DOHH2 (cell line): ENCODE results near the gene PLA1A.

Source experiments
- H3F3A ChIP-seq: fragments of 200-600 bp; sonication (generic), shearing (Covaris generic); 2 replicates; pipeline ENCODE4 v1.6.0; 2016; ENCODE audit warnings: antibody characterized with exemption, mild to moderate bottlenecking; ENCODE audit not compliant: control insufficient read depth, insufficient read depth
- H3K27ac ChIP-seq: fragments of 200-600 bp; sonication (generic); 2 replicates; pipeline ENCODE4 v1.5.1; 2014; ENCODE audit warnings: low read depth, mild to moderate bottlenecking, low read length, moderate library complexity
- H3K27me3 ChIP-seq: fragments of 200-600 bp; sonication (generic); 2 replicates; pipeline ENCODE4 v1.6.1; 2014; ENCODE audit warnings: mild to moderate bottlenecking, low read length, mixed read lengths; ENCODE audit not compliant: control insufficient read depth
- H3K36me3 ChIP-seq: fragments of 200-600 bp; sonication (generic); 2 replicates; pipeline ENCODE4 v1.6.1; 2014; ENCODE audit warnings: mild to moderate bottlenecking, low read length, moderate library complexity, mixed read lengths; ENCODE audit not compliant: control insufficient read depth
- H3K4me1 ChIP-seq: fragments of 200-600 bp; sonication (generic); 2 replicates; pipeline ENCODE4 v1.6.1; 2014; ENCODE audit warnings: mild to moderate bottlenecking, low read length, mixed read lengths; ENCODE audit not compliant: control insufficient read depth
- H3K4me2 ChIP-seq: fragments of 200-600 bp; sonication (generic); 2 replicates; pipeline ENCODE4 v1.6.0; 2014; ENCODE audit warnings: mild to moderate bottlenecking, low read length, moderate library complexity
- H3K4me3 ChIP-seq: fragments of 200-600 bp; sonication (generic); 2 replicates; pipeline ENCODE4 v1.5.1; 2014; ENCODE audit warnings: mild to moderate bottlenecking, low read length, mixed read lengths
- H3K79me2 ChIP-seq: fragments of 200-600 bp; sonication (generic); 2 replicates; pipeline ENCODE4 v1.6.1; 2014; ENCODE audit warnings: mild to moderate bottlenecking, low read length, mixed read lengths; ENCODE audit not compliant: control insufficient read depth
- H3K9me2 ChIP-seq: fragments of 200-600 bp; sonication (generic); replicated peaks from 2 replicates; pipeline ENCODE4 v1.6.1; 2014; ENCODE audit warnings: mild to moderate bottlenecking, low read length, mixed read lengths; ENCODE audit not compliant: control insufficient read depth
- H3K9me3 ChIP-seq: fragments of 200-600 bp; sonication (generic); 2 replicates; pipeline ENCODE4 v1.6.1; 2014; ENCODE audit warnings: antibody characterized with exemption, low read length, mixed read lengths; ENCODE audit not compliant: control insufficient read depth, insufficient read depth
- H4K20me1 ChIP-seq: fragments of 200-600 bp; sonication (generic); 2 replicates; pipeline ENCODE4 v1.6.0; 2014; ENCODE audit warnings: low read depth, mild to moderate bottlenecking, antibody characterized with exemption, low read length, moderate library complexity; ENCODE audit not compliant: control insufficient read depth, insufficient read depth
- CTCF ChIP-seq: fragments of 200-600 bp; sonication (generic); IDR thresholded peaks from one replicate; pipeline ENCODE4 v1.5.1; 2014; ENCODE audit warnings: antibody characterized with exemption, mild to moderate bottlenecking, low read depth, low read length; ENCODE audit not compliant: poor library complexity, severe bottlenecking
- EZH2phosphoT487 ChIP-seq: fragments of 200-600 bp; sonication (generic); IDR thresholded peaks from 2 replicates; pipeline ENCODE4 v1.6.1; 2017; ENCODE audit warnings: borderline replicate concordance, mild to moderate bottlenecking, antibody characterized with exemption, low read length, moderate library complexity, mixed read lengths

Gene PLA1A

DNA sequence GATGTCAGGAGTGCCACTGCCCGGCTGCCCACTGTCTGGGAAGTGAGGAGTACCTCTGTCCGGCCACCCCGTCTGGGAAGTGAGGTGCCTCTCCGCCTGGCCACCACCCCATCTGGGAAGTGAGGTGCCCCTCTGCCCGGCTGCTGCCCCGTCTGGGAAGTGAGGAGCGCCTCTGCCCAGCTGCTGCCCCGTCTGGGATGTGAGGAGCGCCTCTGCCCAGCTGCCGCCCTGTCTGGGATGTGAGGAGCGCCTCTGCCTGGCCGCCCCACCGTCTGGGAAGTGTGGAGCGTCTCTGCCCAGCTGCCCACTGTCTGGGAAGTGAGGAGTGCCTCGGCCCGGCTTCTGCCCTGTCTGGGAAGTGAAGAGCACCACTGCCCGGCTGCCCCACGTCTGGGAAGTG lies 76.2 kb downstream of the PLA1A start:
- Histone ChIP-seq H3K36me3 (peaks cover 68% of the 10 kb centered on the region), H3K4me3 (no peak overlapping the region), H3K27me3 (no peaks in the 10 kb centered on the region), H4K20me1 (no peaks in the 10 kb centered on the region), H3K27ac (no peak overlapping the region), H3K4me1 (peaks cover 16% of the 10 kb centered on the region), H3K4me2 (no peak overlapping the region), H3K79me2 (peaks cover 22% of the 10 kb centered on the region), H3K9me3 (no peaks in the 10 kb centered on the region), H3F3A (peaks cover 3% of the 10 kb centered on the region; the same call in 1 of the 2 replicates), H3K9me2 (no peaks in the 10 kb centered on the region)
- TF ChIP-seq CTCF (no peak), EZH2phosphoT487 (no peak)

- H3K9me2 ChIP-seq = no peaks in the 10 kb centered on the region
- no peaks in the 10 kb centered on the region for H3K27me3 ChIP-seq
- H3K4me1 ChIP-seq = peaks cover 16% of the 10 kb centered on the region
- no peak for TF ChIP-seq CTCF
- TF ChIP-seq EZH2phosphoT487 = no peak
- peaks cover 6% of the 10 kb centered on the region for H3F3A ChIP-seq
- H3K27ac ChIP-seq = no peak overlapping the region
- H3K4me3 ChIP-seq = peak overlapping the region; percentile 95
- H3K4me2 ChIP-seq = peak overlapping the region; percentile 66
- H4K20me1 ChIP-seq = no peaks in the 10 kb centered on the region
- peaks cover 54% of the 10 kb centered on the region for H3K36me3 ChIP-seq
- H3K9me3 ChIP-seq = no peaks in the 10 kb centered on the region
- peaks cover 22% of the 10 kb centered on the region for H3K79me2 ChIP-seq
These were observed 77.6 kb downstream of the PLA1A start for GRCh38 chr3:119675188-119675874.

DNA sequence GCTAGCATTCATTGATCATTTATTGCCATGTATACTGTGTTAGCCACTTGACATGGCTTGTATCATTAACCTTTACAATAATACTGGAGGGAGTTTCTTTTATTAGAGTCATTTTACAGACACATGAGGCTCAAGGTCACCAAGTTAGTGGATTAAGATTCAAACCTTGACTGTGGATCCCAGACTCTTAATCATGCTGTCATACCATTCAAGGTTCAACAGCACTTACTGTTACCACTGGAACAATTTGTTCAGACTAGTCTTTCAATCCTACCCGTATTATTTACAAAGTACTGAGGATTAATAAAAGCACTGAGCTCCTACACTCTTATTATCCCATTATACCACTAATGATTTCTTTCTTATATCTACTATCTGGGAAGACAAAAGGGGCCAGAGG lies 78.3 kb downstream of the PLA1A start:
- peaks cover 16% of the 10 kb centered on the region for H3K4me1 ChIP-seq
- H3K27ac ChIP-seq = no peak overlapping the region; the same call in 1 of the 2 replicates
- H4K20me1 ChIP-seq = no peaks in the 10 kb centered on the region
- TF ChIP-seq CTCF (no peak), EZH2phosphoT487 (no peak)
- no peaks in the 10 kb centered on the region for H3K9me2 ChIP-seq
- H3K79me2 ChIP-seq = peaks cover 22% of the 10 kb centered on the region
- H3K27me3 ChIP-seq = no peaks in the 10 kb centered on the region
- peaks cover 47% of the 10 kb centered on the region for H3K36me3 ChIP-seq
- H3K9me3 ChIP-seq = no peaks in the 10 kb centered on the region
- peak overlapping the region; percentile 95 for H3K4me3 ChIP-seq
- peaks cover 6% of the 10 kb centered on the region for H3F3A ChIP-seq
- peak overlapping the region; percentile 66 for H3K4me2 ChIP-seq
